ENCODE results near the gene ZNF669.

GRCh38 chr1:247107694-247108093 is 3.5 kb upstream of the ZNF669 start:
- TF ChIP-seq, protein P1, sequence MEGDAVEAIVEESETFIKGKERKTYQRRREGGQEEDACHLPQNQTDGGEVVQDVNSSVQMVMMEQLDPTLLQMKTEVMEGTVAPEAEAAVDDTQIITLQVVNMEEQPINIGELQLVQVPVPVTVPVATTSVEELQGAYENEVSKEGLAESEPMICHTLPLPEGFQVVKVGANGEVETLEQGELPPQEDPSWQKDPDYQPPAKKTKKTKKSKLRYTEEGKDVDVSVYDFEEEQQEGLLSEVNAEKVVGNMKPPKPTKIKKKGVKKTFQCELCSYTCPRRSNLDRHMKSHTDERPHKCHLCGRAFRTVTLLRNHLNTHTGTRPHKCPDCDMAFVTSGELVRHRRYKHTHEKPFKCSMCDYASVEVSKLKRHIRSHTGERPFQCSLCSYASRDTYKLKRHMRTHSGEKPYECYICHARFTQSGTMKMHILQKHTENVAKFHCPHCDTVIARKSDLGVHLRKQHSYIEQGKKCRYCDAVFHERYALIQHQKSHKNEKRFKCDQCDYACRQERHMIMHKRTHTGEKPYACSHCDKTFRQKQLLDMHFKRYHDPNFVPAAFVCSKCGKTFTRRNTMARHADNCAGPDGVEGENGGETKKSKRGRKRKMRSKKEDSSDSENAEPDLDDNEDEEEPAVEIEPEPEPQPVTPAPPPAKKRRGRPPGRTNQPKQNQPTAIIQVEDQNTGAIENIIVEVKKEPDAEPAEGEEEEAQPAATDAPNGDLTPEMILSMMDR (IDR thresholded peaks at IDR 0.05), result no peak
- TF ChIP-seq EZH2 (IDR thresholded peaks at IDR 0.05), result no peak
